Epidermal melanocyte (primary cell): Measurements from ENCODE around the gene EYA4.
"Not testable (repeated sequence)": the region's sequence is repeated elsewhere in the genome, so short reads cannot be mapped to it uniquely, and the experiment has no call there.

Source experiments
- DNase-seq: peaks from one replicate; pipeline ENCODE4 v3.0.0; 2011; ENCODE audit warnings: low spot score; ENCODE audit not compliant: insufficient read length

EYA4 gene

DNA sequence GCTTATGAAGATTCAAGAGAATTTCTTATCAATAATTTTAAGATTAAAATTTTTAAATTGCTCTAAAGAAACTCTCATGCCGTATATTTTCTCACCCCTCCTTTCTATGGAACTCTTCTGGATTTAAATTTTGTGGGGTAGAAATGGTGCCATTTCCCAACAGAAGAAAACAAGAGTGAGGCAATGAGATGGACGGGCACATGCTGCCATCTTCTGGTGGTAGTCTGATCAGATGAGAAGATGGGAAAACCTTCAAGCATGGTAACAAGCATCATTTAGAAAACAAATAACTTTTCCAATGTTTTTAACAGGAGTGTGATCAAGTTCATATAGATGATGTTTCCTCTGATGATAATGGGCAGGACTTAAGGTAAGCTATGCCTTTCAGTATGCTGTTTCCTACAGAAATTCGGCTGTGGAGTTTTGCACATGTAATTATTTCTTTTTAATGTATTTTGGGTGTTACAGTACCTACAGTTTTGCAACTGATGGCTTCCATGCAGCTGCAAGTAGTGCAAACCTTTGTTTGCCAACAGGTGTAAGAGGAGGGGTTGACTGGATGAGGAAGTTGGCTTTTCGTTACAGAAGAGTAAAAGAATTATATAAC is 271.4 kb downstream of the EYA4 start:
- DNase-seq = no peak

DNA sequence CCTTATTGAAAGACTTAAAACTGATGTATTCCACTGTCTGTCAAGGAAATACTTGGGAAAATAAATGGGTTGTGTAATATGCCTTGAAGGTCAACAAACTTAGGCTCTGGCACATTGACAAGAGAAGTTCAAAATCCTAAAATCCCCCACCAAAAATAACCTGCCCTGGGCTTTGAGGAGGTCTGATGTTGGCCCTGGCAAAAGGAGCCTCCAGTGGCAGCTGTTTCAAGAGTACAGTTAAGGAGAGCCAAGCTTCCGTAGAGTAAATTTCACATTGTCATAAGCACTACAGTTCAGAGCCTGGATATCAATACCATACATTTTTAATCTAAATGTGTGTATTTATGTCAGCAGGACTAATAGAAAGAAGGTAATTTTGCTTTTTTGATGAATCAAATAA is 282.7 kb downstream of the EYA4 start:
- DNase-seq = no peak

DNA sequence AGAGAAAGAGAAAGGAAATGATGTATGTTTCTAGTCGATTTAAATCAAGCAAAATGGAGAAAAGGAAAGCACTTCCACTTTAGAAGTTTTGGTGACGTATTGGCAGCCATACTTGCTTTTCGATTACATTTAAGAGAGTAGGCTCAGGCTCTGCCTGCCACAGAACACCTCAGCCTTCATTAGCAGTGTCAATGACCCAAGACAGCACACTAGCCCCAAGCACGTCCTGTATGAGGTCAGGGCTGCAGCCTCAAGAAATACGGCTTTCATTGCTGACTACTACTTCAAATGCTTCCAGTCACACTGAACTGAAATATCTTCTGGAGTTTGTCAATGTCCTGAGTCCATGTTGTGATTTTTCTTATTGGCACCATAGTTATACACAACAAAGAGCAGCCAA is 285.3 kb downstream of the EYA4 start:
- DNase-seq = no peak

DNA sequence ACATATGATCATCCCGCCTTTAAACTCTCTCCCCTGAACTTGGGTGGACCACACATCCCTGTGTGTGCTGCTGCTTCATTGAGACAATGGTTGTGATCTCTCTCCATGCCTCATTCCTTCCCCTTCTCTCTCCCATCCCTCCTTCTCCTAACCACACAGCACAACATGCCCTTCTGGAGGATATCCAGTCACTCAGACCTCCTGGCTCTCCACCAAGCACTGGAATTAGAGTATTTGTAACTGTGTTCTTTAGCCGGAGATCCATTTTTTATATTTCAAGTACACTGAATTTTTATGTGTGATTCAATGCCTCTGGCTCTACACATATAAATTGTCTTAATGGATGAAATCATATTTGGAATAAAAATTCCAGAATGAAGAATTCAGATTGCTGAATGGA is 287.4 kb downstream of the EYA4 start:
- DNase-seq = no peak

DNA sequence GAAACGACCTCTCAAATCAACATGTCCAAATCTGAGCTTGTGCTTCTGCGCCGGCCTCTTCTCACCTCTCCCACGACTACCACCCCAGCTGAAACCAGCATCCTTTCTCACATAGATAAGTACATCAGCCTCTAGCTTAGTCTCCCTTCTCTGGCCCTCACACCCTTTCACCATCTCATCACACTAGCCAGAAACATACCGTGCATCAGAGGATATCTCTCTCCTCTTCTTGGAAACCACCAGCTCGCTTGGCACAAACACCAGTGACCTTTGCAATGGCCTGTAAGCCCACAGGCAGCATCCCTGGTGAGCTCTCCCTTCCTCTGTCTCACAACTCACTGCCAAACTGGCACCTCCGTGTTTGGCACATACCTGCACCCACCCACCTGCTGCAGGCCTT is 291.8 kb downstream of the EYA4 start:
- DNase-seq = no peak

DNA sequence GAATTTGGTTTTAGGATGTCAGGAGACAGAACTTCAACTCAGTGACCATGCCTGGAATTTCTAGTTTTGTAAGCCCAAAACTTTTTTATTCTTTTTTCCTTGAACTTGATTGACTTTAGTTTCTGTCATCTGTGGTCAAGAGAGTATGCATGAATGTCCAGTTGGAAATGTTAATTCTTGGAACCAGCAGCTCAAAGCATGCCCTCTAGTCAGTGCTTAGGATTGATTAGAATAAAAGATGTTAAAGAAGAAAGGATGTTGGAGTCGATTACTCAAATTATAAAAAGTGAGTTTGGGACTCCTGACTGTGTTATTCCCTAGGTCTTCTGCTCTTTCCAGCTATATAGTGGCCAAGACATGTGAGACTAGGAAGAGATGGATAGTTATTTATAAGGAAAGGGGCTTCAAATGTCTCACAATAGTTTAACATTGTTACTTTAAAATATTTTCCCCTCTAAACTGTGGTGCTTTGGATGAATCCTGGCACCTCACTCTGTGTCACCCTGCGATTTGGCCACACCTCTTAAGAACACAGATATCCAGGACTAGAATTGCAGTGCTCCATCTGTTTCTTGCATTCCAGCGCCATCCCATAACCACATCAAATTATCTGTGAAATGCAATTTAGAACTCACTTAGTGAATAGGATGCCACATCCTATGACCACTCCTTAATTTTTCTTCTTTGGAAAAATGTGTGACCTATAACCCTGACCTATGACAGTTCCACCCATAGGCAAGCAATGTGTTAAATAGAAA is 298.5 kb downstream of the EYA4 start:
- DNase-seq = no peak

DNA sequence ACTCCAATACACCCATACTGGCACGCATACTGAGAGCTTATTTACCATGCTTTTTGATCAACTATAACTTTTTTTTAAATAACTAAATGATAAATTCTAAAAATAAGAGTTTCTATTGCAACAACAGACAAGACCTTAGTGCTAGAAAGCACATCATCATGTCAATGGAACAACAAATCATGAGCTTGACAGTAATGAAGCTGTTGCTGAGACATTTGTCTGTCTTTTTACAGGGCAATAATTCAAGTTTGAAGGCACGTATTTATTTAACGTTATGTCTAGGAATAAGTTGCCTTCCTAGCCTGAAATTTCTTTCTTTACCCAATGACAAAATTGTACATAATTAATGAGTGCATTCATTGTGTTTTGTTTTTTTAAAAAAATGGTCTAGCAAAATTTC is 299.2 kb downstream of the EYA4 start:
- DNase-seq = no peak

DNA sequence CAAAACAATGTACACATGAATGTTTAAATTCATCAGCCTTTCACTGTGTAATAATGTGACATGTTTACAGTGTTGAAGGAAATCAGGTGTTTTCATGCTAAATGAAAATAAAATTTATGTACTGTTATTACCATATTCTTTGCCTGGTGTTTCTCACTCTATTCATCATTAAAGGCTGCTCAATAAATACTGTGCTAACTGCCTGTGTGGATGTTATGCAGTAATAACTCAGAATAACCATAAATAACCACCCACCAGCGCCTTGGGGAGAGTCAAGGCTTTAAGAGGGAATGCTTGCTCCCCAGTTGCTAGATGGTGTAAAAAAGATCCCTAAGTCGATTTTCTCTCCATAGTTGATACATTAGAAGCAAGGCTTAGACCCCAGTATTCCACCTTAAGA is 299.9 kb downstream of the EYA4 start:
- no peak for DNase-seq

DNA sequence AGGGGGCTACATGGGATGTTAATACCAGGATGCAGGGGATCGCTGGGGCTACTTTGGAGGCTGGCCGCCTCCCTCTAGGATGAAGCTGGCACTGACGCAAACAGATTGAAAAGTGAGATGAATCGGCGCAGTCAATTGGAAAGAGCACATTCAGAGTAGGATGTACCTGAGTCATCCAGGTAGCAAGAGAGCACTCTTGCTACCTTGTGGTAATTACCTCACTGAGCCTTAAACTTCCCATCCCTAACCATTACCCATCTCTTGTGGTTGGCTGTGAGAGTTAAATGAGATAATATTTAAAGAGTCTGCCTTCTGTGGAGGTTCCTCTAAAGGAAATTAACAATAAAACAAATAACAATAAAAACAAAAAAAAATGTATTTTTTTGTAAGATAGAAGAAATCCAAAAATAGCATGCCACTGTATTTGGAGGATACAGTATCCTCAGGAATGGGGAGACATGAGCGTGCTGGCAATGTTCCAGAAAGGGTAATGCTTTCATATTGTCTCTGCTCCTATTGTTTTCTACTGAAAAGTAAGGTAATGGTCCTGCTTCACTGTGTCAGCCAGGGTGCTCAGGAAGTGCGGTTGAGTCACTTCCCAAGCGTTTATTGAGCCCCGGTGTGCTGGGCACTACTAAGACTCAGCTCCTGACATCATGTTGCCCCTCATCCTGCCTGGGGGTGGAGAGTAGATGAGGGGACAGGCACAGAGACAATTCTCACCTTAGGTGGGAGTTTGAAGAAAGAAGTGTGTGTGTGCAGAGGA is 301.1 kb downstream of the EYA4 start:
- DNase-seq = no peak

DNA sequence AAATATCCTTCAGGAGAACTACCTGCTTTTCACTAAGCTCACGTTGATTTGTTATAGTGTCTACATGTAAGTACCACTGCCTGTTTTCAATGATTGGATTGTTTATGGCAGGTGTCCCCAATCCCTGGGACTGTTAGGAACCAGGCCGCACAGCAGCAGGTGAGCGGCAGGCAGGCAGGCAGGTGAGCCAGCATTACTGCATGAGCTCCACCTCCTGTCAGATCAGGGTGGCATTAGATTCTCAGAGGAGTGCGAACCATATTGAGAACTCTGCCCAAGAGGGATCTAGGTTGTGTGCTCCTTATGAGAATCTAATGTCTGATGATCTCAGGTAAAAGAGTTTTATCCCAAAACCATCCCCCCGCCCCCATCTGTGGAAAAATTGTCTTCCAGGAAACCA is 303.3 kb downstream of the EYA4 start:
- DNase-seq = no peak

DNA sequence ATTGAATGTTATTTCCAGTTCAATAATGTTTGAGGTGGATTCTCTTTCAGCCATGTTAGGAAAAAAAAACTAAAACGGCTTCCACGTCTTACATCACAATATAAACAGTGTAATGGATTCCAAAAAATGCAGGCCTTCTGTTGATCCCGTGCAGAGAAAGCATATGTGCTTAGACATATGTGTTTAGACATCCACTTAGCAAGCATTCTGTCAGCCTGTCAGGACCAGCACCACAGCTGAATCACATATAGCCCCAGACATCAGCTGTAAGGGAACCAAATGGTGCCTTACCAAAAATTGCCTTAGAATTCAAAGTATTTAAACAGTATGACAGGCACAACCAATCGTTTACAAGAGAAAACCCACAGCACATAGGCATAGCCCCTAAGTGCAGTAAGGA is 304.9 kb downstream of the EYA4 start:
- DNase-seq = no peak

DNA sequence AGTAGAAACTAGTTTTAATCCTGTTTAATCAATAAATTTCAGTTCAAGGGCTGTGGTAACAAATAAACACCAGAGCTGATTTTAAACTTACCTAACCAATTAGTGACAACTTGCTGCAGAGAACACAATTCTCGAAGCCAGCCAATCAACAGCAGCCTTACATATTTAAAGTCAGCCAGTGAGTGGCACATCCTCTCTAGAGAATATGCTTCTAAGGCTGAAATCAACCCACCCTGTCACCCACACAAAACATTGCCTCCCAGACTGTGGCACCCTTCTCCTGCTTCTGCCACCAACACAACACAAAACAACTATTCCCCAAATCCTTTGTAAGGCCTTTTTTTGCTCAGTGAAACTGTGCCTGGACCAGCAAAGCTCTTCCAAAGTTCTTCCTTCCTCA is 306.0 kb downstream of the EYA4 start:
- DNase-seq = no peak

DNA sequence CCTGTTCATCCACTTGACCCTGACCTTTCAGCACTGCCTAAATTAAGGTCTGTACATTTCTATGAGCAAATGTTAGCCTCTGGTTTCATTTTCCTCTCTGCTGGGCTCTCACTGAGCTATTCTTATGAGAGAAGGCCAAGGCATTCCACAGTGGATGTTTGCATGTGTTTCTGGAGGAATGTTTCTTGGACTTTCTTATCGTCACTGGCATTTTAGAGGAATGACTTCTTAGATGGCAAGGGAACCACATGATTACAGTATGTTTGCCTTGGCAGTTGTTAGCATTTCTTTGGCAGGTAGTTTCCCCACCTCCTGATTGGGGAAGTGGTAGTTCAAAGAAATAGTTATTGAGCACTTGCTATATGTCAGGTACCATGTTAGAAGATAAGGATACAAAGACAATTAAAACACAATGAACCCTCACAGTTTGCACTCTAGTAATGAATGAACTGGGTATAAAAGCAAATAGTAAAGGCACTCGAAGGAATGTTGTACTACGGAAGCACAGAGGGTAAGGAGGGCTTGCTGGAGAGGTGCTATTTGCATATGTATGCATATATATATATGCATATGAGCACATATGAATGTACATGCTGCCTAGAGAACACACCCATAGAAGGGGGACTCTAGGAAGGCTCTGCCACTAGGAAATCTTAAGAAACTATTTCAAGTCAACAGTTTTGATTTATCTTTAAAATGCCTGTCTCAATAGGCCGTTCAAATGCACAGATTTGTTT is 307.4 kb downstream of the EYA4 start:
- DNase-seq = no peak

DNA sequence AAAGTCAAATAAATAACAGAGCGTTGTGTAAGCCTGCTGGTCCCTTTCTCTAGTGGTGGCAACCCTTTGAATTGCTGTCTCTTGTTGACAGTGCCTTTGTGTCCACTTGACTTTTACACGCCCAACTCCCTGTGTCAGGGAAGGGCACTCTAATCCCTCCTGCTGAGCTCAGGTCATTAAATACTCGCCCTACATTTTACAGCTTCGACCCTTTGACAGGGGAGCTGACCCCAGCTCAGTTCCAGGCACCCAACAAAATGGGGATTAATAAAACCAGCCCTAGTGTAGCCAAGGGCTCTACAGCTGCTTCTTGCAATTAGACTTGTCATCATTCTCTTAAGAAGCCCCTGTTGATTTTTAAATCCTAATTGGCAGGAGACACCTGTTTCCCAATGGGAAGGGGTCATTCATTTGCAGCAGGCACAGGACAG is 308.2 kb downstream of the EYA4 start:
- DNase-seq = no peak

DNA sequence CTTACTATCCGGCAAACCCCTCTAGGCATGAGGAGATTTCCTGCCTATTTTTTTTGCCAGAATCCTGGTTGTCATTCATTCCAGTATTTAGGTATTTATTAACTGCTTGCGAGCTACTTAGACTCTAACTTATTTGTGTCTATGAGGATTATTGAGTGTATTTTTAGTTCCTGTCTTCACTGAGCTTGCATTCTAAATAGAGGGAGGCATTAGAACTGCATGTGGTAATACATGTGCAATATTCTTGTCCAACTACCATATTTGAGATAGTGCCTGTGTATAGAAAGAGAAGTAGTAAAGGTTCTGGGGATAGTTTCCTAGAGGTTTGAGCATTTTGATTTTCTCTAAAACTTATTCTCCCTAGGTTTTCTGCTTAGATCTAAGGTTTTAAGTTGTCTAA is 308.9 kb downstream of the EYA4 start:
- no peak for DNase-seq

DNA sequence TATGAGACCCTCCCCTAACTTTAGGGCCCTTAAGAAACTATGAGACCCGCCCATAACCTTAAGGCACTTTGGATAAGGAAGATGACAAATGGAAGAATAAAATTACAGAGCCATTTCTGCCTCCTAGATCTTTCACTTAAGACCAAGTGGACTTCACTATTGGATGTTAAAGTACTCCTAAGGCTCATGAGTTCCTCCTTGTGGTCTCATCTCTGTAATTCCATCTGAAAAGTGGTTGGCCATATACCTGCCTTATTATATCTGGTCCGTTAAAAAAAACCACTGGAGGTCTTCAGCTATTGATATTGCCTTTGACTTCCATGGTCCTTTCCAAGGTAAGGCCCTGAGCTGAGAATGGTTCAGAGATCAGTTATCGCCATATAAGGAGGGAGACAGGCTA is 310.3 kb downstream of the EYA4 start:
- DNase-seq = no peak

DNA sequence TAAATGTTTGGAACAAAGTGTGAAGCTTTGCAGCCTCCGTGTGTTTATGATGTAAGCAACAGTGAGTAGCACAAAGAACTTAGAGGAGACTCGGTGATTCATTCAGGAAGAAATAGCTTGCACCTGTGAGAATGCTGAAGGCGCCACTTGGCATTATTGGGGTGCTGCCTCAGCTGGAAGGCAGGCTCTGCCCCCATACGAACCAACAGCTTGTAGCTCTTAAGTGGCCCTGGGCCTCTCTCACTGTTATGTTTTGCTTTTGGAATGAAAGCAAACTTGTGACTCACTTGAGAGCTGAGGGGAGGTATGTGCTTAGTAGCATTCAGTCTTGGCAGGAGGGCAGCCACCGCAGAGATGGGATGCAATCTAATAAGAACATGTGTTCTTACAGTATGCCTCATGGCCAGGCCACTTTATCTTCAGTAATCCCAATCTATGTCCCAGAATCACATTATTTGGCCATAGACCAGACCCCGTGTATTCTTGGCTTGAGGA is 310.7 kb downstream of the EYA4 start:
- DNase-seq = no peak

DNA sequence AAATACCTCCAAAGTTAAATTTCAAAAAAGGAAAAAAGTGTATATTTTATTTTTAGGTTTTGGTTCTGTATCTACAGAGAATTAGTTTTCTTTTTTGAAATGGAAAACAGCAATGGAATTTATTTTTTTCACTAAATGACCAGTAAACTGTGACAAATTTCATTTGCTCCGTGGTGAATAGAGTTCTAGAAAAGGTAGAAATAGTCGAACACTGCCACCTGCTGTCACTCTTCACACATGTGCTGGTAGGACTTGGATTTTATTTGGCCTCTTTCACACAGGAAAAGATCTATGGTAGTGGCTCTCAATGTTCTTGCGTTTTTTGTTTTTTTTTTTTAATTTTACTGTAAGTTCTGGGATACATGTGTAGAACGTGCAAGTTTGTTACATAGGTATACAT is 312.5 kb downstream of the EYA4 start:
- DNase-seq = no peak

DNA sequence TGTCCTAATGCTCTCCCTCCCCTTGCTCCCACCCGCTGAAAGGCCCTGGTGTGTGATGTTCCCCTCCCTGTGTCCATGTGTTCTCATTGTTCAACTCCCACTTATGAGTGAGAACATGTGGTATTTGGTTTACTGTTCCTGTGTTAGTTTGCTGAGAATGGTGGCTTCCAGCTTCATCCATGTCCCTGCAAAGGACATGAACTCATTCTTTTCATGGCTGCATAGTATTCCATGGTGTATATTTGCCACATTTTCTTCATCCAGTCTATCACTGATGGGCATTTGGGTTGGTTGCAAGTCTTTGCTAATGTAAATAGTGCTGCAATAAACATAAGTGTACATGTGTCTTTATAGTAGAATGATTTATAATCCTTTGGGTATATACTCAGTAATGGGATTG is 313.0 kb downstream of the EYA4 start:
- DNase-seq = not testable (repeated sequence)

DNA sequence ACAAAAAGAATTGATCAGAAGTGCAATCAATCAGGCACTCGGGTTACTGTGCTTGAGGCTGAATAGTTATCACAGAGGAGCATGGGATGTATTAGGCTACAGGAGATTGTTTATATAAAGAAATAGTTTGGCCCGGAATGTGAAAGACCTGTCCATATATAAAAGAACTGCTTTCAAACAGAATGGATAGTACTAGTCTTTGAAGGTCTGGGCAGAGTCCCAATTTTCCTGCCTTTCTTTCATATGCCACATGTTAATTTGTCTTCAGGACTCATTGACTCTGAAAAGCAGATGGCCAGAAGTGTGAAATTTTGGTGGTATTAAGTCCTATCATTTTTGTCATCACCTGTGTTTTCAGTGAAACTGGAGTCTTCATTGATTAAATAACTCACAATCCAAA is 314.5 kb downstream of the EYA4 start:
- DNase-seq = no peak

DNA sequence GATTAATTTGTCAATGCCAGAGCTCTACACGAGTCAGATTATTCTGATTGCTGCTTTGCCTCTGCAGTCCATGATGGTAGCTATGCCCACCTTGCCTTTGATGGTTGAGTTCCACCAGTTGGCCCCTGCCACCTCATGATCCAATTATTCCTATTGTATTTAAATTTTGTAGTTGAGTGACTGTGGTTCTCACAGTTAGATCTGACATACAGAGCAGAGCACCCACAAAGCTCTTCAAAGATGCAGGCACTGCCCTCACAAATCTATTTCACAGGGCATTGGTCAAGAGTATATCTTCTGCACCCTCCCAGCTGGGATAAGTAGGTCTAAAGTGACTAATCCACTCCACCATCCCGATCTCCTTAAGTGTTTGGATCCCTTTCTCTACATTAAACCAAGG is 318.8 kb downstream of the EYA4 start:
- DNase-seq = no peak

DNA sequence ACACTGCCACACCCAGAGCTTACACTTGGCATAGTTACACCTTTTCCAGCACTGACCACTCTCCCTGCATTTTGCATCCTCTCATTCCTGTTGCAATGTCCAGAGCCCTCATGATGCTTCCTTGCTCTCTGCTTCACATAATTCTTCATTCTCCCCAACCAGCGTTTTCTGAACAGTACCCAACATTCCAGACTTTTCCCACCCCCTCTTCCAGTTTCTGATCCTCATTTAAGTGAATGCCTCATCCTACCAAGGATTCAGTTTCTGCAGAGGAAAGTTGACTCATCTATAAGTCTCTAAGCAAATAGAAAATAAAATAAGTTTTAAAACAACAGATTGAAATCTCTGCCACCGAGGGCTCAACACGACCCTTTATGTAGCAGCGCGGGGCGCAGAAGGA is 326.5 kb downstream of the EYA4 start:
- DNase-seq = no peak
